Esophagus squamous epithelium (tissue), 4 donors: Measurements from ENCODE around the gene ASIC3.

ENCODE experiments used
- POLR2A ChIP-seq, 4 donors: fragments of 450-650 bp; IDR thresholded peaks; one replicate each; pipeline ENCODE4 v1.6.1; 2017; ENCODE audit warnings: antibody characterized with exemption in 4 of 4, mild to moderate bottlenecking in 4 of 4, moderate library complexity in 3 of 4
- TF ChIP-seq, protein P1 (sequence below), 6 experiments: fragments of 450-650 bp in 4 of 6; fragments of 200-600 bp in 2 of 6; sonication (generic) in 2 of 6; IDR thresholded peaks; one replicate each; pipeline ENCODE4 v1.5.1; 2016 to 2019; ENCODE audit warnings: antibody characterized with exemption in 6 of 6, mild to moderate bottlenecking in 4 of 6, moderate library complexity in 4 of 6

- TF ChIP-seq, protein P1, sequence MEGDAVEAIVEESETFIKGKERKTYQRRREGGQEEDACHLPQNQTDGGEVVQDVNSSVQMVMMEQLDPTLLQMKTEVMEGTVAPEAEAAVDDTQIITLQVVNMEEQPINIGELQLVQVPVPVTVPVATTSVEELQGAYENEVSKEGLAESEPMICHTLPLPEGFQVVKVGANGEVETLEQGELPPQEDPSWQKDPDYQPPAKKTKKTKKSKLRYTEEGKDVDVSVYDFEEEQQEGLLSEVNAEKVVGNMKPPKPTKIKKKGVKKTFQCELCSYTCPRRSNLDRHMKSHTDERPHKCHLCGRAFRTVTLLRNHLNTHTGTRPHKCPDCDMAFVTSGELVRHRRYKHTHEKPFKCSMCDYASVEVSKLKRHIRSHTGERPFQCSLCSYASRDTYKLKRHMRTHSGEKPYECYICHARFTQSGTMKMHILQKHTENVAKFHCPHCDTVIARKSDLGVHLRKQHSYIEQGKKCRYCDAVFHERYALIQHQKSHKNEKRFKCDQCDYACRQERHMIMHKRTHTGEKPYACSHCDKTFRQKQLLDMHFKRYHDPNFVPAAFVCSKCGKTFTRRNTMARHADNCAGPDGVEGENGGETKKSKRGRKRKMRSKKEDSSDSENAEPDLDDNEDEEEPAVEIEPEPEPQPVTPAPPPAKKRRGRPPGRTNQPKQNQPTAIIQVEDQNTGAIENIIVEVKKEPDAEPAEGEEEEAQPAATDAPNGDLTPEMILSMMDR (IDR thresholded peaks at IDR 0.05): no peak
- no peak for TF ChIP-seq POLR2A (IDR thresholded peaks at IDR 0.05)
Observed at GRCh38 chr7:151051108-151051507, 2.8 kb downstream of the ASIC3 start.
